GM12878 (cell line): ENCODE results near the gene SENP1. TPM values are rescaled to one million over a fixed set of nuclear protein-coding genes. Genes with fewer than 3 reads are reported as not detected.

ENCODE experiments used
- ATAC-seq: fragments of 200-7000 bp; cut with Tn5 transposase; 3 replicates; pipeline ENCODE4 v1.9.1; 2020; ENCODE audit warnings: mild to moderate bottlenecking, moderate library complexity
- BruUV-seq: library from RNA; stranded (reverse); fragments of 400-500 nt; replicated peaks from 2 replicates; lab custom pipeline; 2021; lab: Mats Ljungman, UMichigan
- CTCF ChIA-PET: fragments of 300-600 bp; sonication (Branson Sonifier 250); formaldehyde crosslinking; extraction: SDS; loops from one replicate; lab custom pipeline; 2021; ENCODE audit warnings: inconsistent platforms; lab: Yijun Ruan, JAX
- POLR2A ChIA-PET: fragments of 350-600 bp; formaldehyde crosslinking; extraction: SDS; loops from one replicate; lab custom pipeline; 2021; ENCODE audit warnings: inconsistent platforms; lab: Charles Lee
- RAD21 ChIA-PET: fragments of 300-600 bp; sonication (Branson Sonifier 250); formaldehyde crosslinking; loops from one replicate; lab custom pipeline; 2023; ENCODE audit warnings: antibody characterized with exemption; ENCODE audit not compliant: unreplicated experiment; lab: Charles Lee
- SMC1A ChIA-PET: fragments of 300-600 bp; sonication (Branson Sonifier 250); formaldehyde crosslinking; loops from one replicate; lab custom pipeline; 2023; ENCODE audit not compliant: unreplicated experiment, uncharacterized antibody; lab: Charles Lee
- DNase-seq: peaks from one replicate; pipeline ENCODE4 v3.0.0-alpha.2; 2011; ENCODE audit warnings: low read depth, low spot score
- FAIRE-seq: peaks from 3 replicates; lab custom pipeline; 2011; peaks lifted over from hg19 to GRCh38; lab: Jason Lieb, UNC
- H2AFZ ChIP-seq: 2 replicates; pipeline ENCODE4 v1.6.0; 2011; ENCODE audit warnings: low read depth, low read length, control low read depth; ENCODE audit not compliant: control insufficient read depth
- H3K27ac ChIP-seq: 2 replicates; pipeline ENCODE4 v1.5.1; 2011; ENCODE audit warnings: control low read depth; ENCODE audit not compliant: control insufficient read depth, insufficient read depth
- H3K27me3 ChIP-seq, 2 experiments: replicated peaks in 1 of 2; 2 replicates each; pipeline versions ENCODE4 v1.6.0 to v1.6.1; 2011; ENCODE audit warnings: low read length in 1 of 2; ENCODE audit not compliant: control insufficient read depth in 2 of 2, insufficient read depth in 2 of 2
- H3K36me3 ChIP-seq, 2 experiments: 2 replicates each; pipeline ENCODE4 v1.5.1; 2011; ENCODE audit warnings: low read length in 1 of 2; ENCODE audit not compliant: control insufficient read depth in 2 of 2, insufficient read depth in 2 of 2
- H3K4me1 ChIP-seq: 2 replicates; pipeline ENCODE4 v1.6.1; 2011; ENCODE audit warnings: mild to moderate bottlenecking, low read length, moderate library complexity, mixed read lengths; ENCODE audit not compliant: control insufficient read depth, insufficient read depth
- H3K4me2 ChIP-seq: 2 replicates; pipeline ENCODE4 v1.6.0; 2011; ENCODE audit warnings: control low read depth; ENCODE audit not compliant: control insufficient read depth, insufficient read depth
- H3K4me3 ChIP-seq: fragments of 200-600 bp; sonication (generic); 2 replicates; pipeline ENCODE4 v1.5.1; 2016
- H3K79me2 ChIP-seq: 2 replicates; pipeline ENCODE4 v1.6.0; 2011; ENCODE audit warnings: low read length; ENCODE audit not compliant: control insufficient read depth, insufficient read depth
- H3K9ac ChIP-seq: 2 replicates; pipeline ENCODE4 v1.8.0; 2011; ENCODE audit warnings: low read length, control low read depth, mixed read lengths; ENCODE audit not compliant: control insufficient read depth, insufficient read depth
- H3K9me3 ChIP-seq: replicated peaks from 3 replicates; pipeline ENCODE4 v1.5.1; 2011; ENCODE audit warnings: mild to moderate bottlenecking, low read length; ENCODE audit not compliant: control insufficient read depth, insufficient read depth
- H4K20me1 ChIP-seq: 2 replicates; pipeline ENCODE4 v1.6.0; 2011; ENCODE audit not compliant: control insufficient read depth, insufficient read depth
- ASH2L ChIP-seq: fragments of 300-600, 200-600 bp; sonication (generic); IDR thresholded peaks from 2 replicates; pipeline ENCODE4 v1.6.1; 2017; ENCODE audit warnings: low read depth, mild to moderate bottlenecking, borderline replicate concordance
- BCL3 ChIP-seq: IDR thresholded peaks from 2 replicates; pipeline ENCODE4 v1.6.1; 2011; ENCODE audit warnings: borderline replicate concordance, low read depth, mild to moderate bottlenecking, moderate library complexity, low read length; ENCODE audit not compliant: insufficient read depth, poor library complexity, severe bottlenecking
- BRCA1 ChIP-seq: IDR thresholded peaks from 2 replicates; pipeline ENCODE4 v1.6.1; 2011; ENCODE audit warnings: low read depth, low read length, improper control_type of control experiment
- HDAC6 ChIP-seq: fragments of 200-600 bp; sonication (generic); IDR thresholded peaks from one replicate; pipeline ENCODE4 v1.8.0; 2017; ENCODE audit warnings: antibody characterized with exemption; ENCODE audit not compliant: unreplicated experiment
- JUNB ChIP-seq: IDR thresholded peaks from 2 replicates; pipeline ENCODE4 v1.6.1; 2016; ENCODE audit warnings: antibody characterized with exemption, mild to moderate bottlenecking
- MTA3 ChIP-seq: IDR thresholded peaks from 2 replicates; pipeline ENCODE4 v1.6.1; 2012; ENCODE audit warnings: low read length, inconsistent platforms, borderline replicate concordance
- RFX5 ChIP-seq: IDR thresholded peaks from 2 replicates; pipeline ENCODE4 v1.6.1; 2011; ENCODE audit warnings: low read depth, low read length, improper control_type of control experiment
- SMAD1 ChIP-seq: fragments of 450-650 bp; IDR thresholded peaks from 2 replicates; pipeline ENCODE4 v1.6.1; 2018; ENCODE audit warnings: mild to moderate bottlenecking, low read depth; ENCODE audit not compliant: partially characterized antibody
- SMARCA5 ChIP-seq: fragments of 450-650 bp; IDR thresholded peaks from 2 replicates; pipeline ENCODE4 v1.6.1; 2017; ENCODE audit warnings: mild to moderate bottlenecking
- SUZ12 ChIP-seq: fragments of 200-600 bp; sonication (generic); IDR thresholded peaks from one replicate; pipeline ENCODE4 v1.6.1; 2018; ENCODE audit warnings: antibody characterized with exemption, mild to moderate bottlenecking; ENCODE audit not compliant: unreplicated experiment
- WGBS: methylation state at CpG from one replicate; pipeline ENCODE4 v1.1.6; 2016; ENCODE audit warnings: low lambda C conversion rate; ENCODE audit not compliant: insufficient replicate concordance, insufficient coverage; ENCODE audit errors: missing lambda C conversion rate; 5-methylcytosine and 5-hydroxymethylcytosine counted together
- in situ Hi-C: fragments of 300-500 bp; cut with MboI; formaldehyde crosslinking; loops from 9 replicates; pipeline ENCODE4 v1.14.3; 2018; ENCODE audit warnings: mixed read lengths
- intact Hi-C: fragments of 100-400 bp; cut with micrococcal nuclease; formaldehyde crosslinking; loops from one replicate; pipeline ENCODE4 v1.14.2; 2022; ENCODE audit not compliant: unreplicated experiment
- polyA plus RNA-seq, 11 experiments: library from polyadenylated mRNA; depleted of rRNA in 4 of 11; unstranded in 6 of 11; stranded (reverse) in 5 of 11; fragments of >200 nt; fragmentation: Nextera tagmentation in 4 of 11; fragmentation: Illumina TruSeq in 1 of 11; extraction: Ambion mirVana in 4 of 11; extraction: Trizol in 1 of 11; gene quantifications; 1 replicate in 1 of 11; 2 replicates in 10 of 11; pipeline versions ENCODE4 v1.2.1 to v1.2.3, GENCODE V29; 2011 to 2016; ENCODE audit warnings: inconsistent platforms in 2 of 11, missing spikeins in 2 of 11, low read depth in 1 of 11
- total RNA-seq, 4 experiments: library from RNA; depleted of rRNA in 3 of 4; stranded (reverse); fragments of >200 nt in 3 of 4; fragmentation: Illumina TruSeq in 1 of 4; extraction: Trizol in 1 of 4; gene quantifications; 2 replicates each; pipeline versions ENCODE4 v1.2.1 to v1.2.3, GENCODE V29; 2013 to 2021

Gene SENP1
- total and polyA plus RNA-seq, 10 of the 15 experiments (the other 5 are each of a cell fraction or from before 2014, with no cell fraction given): 8.1 to 52.4 (median 26.1) TPM

- no peak overlapping the region for H3K4me2 ChIP-seq
- no peaks in the 10 kb centered on the region; the same call in 1 of the 2 replicates for H3K79me2 ChIP-seq
- ChIA-PET SMC1A (interaction anchor here (0.9 to 1.4 kb wide), 3 partner anchors 11 to 26 kb away, joined by 3 to 4 read pairs (median 3); no protein-coding TSS in a partner anchor), POLR2A (no interaction called here), CTCF (interaction anchor here (0.9 to 2.0 kb wide), 2 partner anchors 31 to 39 kb away, joined by 3 to 4 read pairs; partner anchors contain the start of gene ASB8), RAD21 (no interaction called here)
- H3K4me1 ChIP-seq: no peaks in the 10 kb centered on the region
- intact Hi-C loops (no loop called here), in situ Hi-C loops (no loop called here)
- TF ChIP-seq SMAD1 (peak; percentile 51), ASH2L (no peak), SMARCA5 (no peak), RFX5 (no peak), BRCA1 (no peak)
- no peak overlapping the region for H3K27ac ChIP-seq
- no peak overlapping the region for H3K4me3 ChIP-seq
- no TSS peak for BruUV-seq
- no peaks in the 10 kb centered on the region for H4K20me1 ChIP-seq
- H3K9me3 ChIP-seq: no peaks in the 10 kb centered on the region
- no peak overlapping the region for H3K9ac ChIP-seq
- DNase-seq (no peak), ATAC-seq (no peak), FAIRE-seq (no peak)
- WGBS: 97% methylated on average over 2 of the region's 2 CpGs
- peaks cover 3 to 41% of the 10 kb centered on the region in 2 experiments for H3K36me3 ChIP-seq
- no peak overlapping the region for H2AFZ ChIP-seq
- H3K27me3 ChIP-seq: no peaks in the 10 kb centered on the region
Measured at GRCh38 chr12:48126953-48127630, 21.2 kb upstream of the SENP1 start.

GRCh38 chr12:48125985-48126384, 20.1 kb upstream of the SENP1 start:
- Histone ChIP-seq H3K27me3 (no peaks in the 10 kb centered on the region), H3K36me3 (peaks cover 1 to 33% of the 10 kb centered on the region in 2 experiments), H3K9me3 (no peaks in the 10 kb centered on the region), H4K20me1 (no peaks in the 10 kb centered on the region), H3K79me2 (peaks cover 4% of the 10 kb centered on the region)
- WGBS: 97% methylated on average over 4 of the region's 4 CpGs
- intact Hi-C loops (no loop called here), in situ Hi-C loops (no loop called here)
- no peak for ATAC-seq
- ChIA-PET RAD21 (interaction anchor here (1.1 kb wide), 1 partner anchor 23 kb away, joined by 4 read pairs; no protein-coding TSS in a partner anchor), POLR2A (no interaction called here)
- FAIRE-seq: no peak
- no peak for DNase-seq
- no TSS peak for BruUV-seq
- TF ChIP-seq MTA3 (no peak), HDAC6 (no peak), JUNB (no peak), BCL3 (no peak), SUZ12 (no peak)
- TF ChIP-seq, all 136 proteins: peak for 0
- ChIA-PET CTCF (interaction anchor here (2.0 kb wide), 1 partner anchor 32 kb away, joined by 4 read pairs; the partner anchor contains the start of gene ASB8), SMC1A (interaction anchor here (0.9 to 1.6 kb wide), 4 partner anchors 10 to 25 kb away, joined by 3 to 6 read pairs (median 4); no protein-coding TSS in a partner anchor)
- no peak overlapping the region for H3K4me2 ChIP-seq
- no peak overlapping the region for H2AFZ ChIP-seq
- H3K4me3 ChIP-seq: no peak overlapping the region
- no peaks in the 10 kb centered on the region for H3K4me1 ChIP-seq
- no peak overlapping the region for H3K27ac ChIP-seq
- H3K9ac ChIP-seq: no peak overlapping the region
